Measurements from ENCODE around the gene CAMK2N1. TPM values are rescaled to one million over a fixed set of nuclear protein-coding genes. Genes with fewer than 3 reads are reported as not detected.

Gene CAMK2N1
- total RNA-seq, 1 experiment from 2014 or later = 0.41 TPM

DNA sequence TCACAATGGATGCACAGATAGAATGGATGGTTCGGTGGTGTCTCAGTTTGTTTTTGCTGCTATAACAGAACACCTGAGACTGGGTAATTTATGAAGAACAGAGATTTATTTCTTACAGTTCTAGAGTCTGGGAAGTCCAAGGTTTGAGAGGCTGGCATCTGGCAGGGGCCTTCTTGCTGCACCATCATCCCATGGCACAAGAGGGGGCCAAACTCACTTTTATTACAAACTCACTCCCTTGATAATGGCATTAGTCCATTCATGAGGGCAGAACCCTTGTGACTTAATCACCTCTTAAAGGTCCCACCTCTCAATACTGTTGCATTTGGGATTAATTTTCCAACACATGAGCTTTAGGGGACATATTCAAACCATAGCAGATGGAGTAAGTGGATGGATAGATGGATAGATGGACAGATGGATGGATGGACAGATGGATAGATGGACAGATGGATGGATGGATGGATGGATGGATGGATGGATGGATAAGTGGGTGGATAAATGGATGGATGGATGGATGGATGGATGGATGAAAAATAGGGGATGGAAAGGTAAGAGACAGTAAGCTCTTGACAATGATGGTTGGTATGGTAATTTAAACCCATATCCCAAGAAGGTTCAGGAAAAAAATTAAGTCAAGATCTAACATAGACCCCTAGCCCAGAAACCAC, 16.5 kb downstream of the CAMK2N1 start:
- intact Hi-C loops (cut with micrococcal nuclease; ENCODE audit: unreplicated experiment) = no loop called here
- Histone ChIP-seq H3K9me3 (ENCODE audit: low read depth, low read length, poor library complexity, severe bottlenecking) (no peaks in the 10 kb centered on the region), H3K27ac (ENCODE audit: low read depth, low read length, poor library complexity, severe bottlenecking) (no peak overlapping the region), H3K36me3 (ENCODE audit: insufficient read depth, low read length, poor library complexity, severe bottlenecking) (no peaks in the 10 kb centered on the region), H3K27me3 (replicated peaks; ENCODE audit: insufficient read depth, low read depth, low read length, poor library complexity) (peaks cover 30% of the 10 kb centered on the region), H3K4me3 (ENCODE audit: low read depth, low read length, poor library complexity, severe bottlenecking) (no peak overlapping the region), H3K4me1 (ENCODE audit: insufficient read depth, low read length, poor library complexity, severe bottlenecking) (no peaks in the 10 kb centered on the region)
- no peak for TF ChIP-seq EZH2 (IDR thresholded peaks at IDR 0.05; ENCODE audit: borderline replicate concordance, low read depth, low read length, poor library complexity, severe bottlenecking)
- TF ChIP-seq, protein P1, sequence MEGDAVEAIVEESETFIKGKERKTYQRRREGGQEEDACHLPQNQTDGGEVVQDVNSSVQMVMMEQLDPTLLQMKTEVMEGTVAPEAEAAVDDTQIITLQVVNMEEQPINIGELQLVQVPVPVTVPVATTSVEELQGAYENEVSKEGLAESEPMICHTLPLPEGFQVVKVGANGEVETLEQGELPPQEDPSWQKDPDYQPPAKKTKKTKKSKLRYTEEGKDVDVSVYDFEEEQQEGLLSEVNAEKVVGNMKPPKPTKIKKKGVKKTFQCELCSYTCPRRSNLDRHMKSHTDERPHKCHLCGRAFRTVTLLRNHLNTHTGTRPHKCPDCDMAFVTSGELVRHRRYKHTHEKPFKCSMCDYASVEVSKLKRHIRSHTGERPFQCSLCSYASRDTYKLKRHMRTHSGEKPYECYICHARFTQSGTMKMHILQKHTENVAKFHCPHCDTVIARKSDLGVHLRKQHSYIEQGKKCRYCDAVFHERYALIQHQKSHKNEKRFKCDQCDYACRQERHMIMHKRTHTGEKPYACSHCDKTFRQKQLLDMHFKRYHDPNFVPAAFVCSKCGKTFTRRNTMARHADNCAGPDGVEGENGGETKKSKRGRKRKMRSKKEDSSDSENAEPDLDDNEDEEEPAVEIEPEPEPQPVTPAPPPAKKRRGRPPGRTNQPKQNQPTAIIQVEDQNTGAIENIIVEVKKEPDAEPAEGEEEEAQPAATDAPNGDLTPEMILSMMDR (conservative IDR thresholded peaks at IDR 0.05; ENCODE audit: low read depth, low read length) = no peak
- ChIA-PET POLR2A (ENCODE audit: low non-redundant PET) (no interaction called here), CTCF (no interaction called here)
- no TSS peak for BruUV-seq (replicated peaks)
- no peak for DNase-seq (ENCODE audit: low spot score)

GRCh38 chr1:20466273-20466672, 19.7 kb downstream of the CAMK2N1 start:
- H3K27me3 ChIP-seq (replicated peaks; ENCODE audit: insufficient read depth, low read depth, low read length, poor library complexity) = peaks cover 23% of the 10 kb centered on the region
- no TSS peak for BruUV-seq (replicated peaks)

DNA sequence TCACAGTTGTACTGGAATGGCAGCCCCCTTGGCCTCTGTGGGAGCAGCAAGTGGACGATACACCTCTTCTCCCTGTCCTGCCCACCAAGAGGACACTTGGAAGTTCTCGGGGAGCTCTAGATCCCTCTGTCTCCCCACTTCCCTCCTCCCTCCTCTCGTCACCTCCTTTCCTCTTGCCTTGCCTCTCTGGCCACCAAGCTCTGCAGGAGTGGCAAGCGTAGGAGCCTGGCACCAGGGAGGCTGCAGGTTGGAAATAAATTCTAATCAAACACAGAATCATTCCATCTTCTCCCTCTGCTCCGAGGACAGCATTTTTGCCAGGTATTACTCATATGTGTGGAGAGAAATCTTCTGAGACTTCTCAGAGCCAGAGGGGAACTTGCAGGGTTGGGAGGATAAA, 20.8 kb downstream of the CAMK2N1 start:
- ChIA-PET CTCF (no interaction called here), POLR2A (ENCODE audit: low non-redundant PET) (no interaction called here)
- intact Hi-C loops (cut with micrococcal nuclease; ENCODE audit: unreplicated experiment) = no loop called here
- no TSS peak for BruUV-seq (replicated peaks)
- Histone ChIP-seq H3K4me1 (ENCODE audit: insufficient read depth, low read length, poor library complexity, severe bottlenecking) (no peaks in the 10 kb centered on the region), H3K27ac (ENCODE audit: low read depth, low read length, poor library complexity, severe bottlenecking) (no peak overlapping the region), H3K4me3 (ENCODE audit: low read depth, low read length, poor library complexity, severe bottlenecking) (no peak overlapping the region), H3K9me3 (ENCODE audit: low read depth, low read length, poor library complexity, severe bottlenecking) (no peaks in the 10 kb centered on the region), H3K36me3 (ENCODE audit: insufficient read depth, low read length, poor library complexity, severe bottlenecking) (no peaks in the 10 kb centered on the region), H3K27me3 (replicated peaks; ENCODE audit: insufficient read depth, low read depth, low read length, poor library complexity) (peaks cover 30% of the 10 kb centered on the region)
- TF ChIP-seq, protein P1 (conservative IDR thresholded peaks at IDR 0.05; ENCODE audit: low read depth, low read length) = no peak
- TF ChIP-seq EZH2 (IDR thresholded peaks at IDR 0.05; ENCODE audit: borderline replicate concordance, low read depth, low read length, poor library complexity, severe bottlenecking) = no peak
- DNase-seq (ENCODE audit: low spot score) = no peak

More at GRCh38 chr1:20466273-20466672, 19.7 kb downstream of the CAMK2N1 start:
- no peaks in the 10 kb centered on the region for H3K36me3 ChIP-seq (ENCODE audit: insufficient read depth, low read length, poor library complexity, severe bottlenecking)
- ChIA-PET CTCF (no interaction called here), POLR2A (ENCODE audit: low non-redundant PET) (no interaction called here)
- no peak overlapping the region for H3K4me3 ChIP-seq (ENCODE audit: low read depth, low read length, poor library complexity, severe bottlenecking)
- H3K4me1 ChIP-seq (ENCODE audit: insufficient read depth, low read length, poor library complexity, severe bottlenecking) = no peaks in the 10 kb centered on the region
- intact Hi-C loops (cut with micrococcal nuclease; ENCODE audit: unreplicated experiment) = no loop called here
- H3K9me3 ChIP-seq (ENCODE audit: low read depth, low read length, poor library complexity, severe bottlenecking) = no peaks in the 10 kb centered on the region
- TF ChIP-seq, protein P1 (conservative IDR thresholded peaks at IDR 0.05; ENCODE audit: low read depth, low read length) = no peak
- TF ChIP-seq EZH2 (IDR thresholded peaks at IDR 0.05; ENCODE audit: borderline replicate concordance, low read depth, low read length, poor library complexity, severe bottlenecking) = no peak
- DNase-seq (ENCODE audit: low spot score) = no peak
- H3K27ac ChIP-seq (ENCODE audit: low read depth, low read length, poor library complexity, severe bottlenecking) = no peak overlapping the region
